GM18508 (cell line): ENCODE data around the gene JAG2.

ENCODE experiments used
- ATAC-seq: cut with Tn5 transposase; IDR thresholded peaks from one replicate; pipeline ENCODE4 v1.9.1; 2021; ENCODE audit warnings: moderate number of reproducible peaks; ENCODE audit not compliant: insufficient read depth, unreplicated experiment

Gene JAG2

GRCh38 chr14:105168496-105168978 lies at the start of gene JAG2:
JAG2 (minus strand) TSS chr14:105168776; CDS start chr14:105168420, 356 bp downstream.
- no peak for ATAC-seq

DNA sequence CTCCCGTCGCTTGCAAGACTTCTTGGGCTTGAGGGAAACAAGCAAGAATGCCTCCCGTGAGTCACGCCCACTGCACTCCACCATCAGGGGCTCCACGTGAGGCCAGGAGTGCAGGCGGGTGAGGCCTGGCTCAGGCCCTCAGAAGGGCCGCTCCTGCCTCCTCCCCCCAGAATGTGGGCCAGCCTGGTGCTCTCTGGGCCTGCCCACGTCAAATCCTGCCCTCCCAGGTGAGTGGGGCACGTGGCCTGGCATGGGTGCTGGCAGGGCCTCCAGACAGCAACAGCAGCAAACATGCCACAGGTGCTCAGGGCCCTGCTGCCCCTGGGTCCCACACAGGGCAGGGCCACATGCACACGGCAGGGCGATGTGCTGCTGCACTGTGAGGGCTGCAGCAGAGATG lies 49.2 kb upstream of the JAG2 start:
- no peak for ATAC-seq

GRCh38 chr14:105216490-105217247 lies 48.1 kb upstream of the JAG2 start:
- no peak for ATAC-seq

- no peak for ATAC-seq
These were observed 47.0 kb upstream of the JAG2 start for GRCh38 chr14:105215602-105216001.

- ATAC-seq = no peak
These were observed 45.8 kb upstream of the JAG2 start for GRCh38 chr14:105214324-105214915.

DNA sequence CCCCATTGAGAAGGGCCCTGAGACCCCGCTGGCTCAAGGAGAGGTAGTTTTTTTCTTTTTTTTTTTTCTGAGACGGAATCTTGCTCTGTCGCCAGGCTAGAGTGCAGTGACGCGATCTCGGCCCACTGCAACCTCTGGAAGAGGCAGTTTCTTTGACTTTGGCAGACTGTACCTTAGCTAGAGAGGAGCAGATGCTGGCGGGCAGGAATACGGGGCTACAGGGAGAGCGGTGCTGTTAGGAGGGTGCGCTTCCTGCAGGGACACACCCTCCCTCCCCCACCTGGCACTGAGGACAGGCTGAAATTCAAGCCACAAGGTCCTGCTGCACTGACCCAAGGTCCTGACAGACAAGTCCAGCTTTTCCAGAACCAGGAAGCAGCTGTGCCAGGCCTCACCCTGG lies 44.8 kb upstream of the JAG2 start:
- ATAC-seq = no peak

GRCh38 chr14:105212541-105213300 lies 44.1 kb upstream of the JAG2 start:
- no peak for ATAC-seq

DNA sequence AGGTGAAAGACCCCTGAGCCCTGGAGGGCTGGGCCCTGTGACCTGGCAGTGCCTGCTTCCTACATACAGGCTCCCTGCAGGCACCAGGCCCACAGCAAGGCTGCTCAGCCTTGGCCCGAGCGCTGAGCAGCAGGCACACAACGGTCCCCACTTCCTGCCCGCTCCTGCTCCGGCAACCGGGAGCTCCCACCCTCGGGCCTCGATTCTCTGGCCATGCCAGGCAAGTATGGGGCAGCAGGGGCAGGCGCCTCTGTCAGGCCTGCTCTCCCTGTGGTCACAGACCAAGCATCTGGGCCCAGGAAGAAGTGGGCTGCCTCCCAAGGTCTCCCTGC lies 43.1 kb upstream of the JAG2 start:
- ATAC-seq = no peak

- ATAC-seq = no peak
These were observed 42.6 kb upstream of the JAG2 start for GRCh38 chr14:105211086-105211757.

DNA sequence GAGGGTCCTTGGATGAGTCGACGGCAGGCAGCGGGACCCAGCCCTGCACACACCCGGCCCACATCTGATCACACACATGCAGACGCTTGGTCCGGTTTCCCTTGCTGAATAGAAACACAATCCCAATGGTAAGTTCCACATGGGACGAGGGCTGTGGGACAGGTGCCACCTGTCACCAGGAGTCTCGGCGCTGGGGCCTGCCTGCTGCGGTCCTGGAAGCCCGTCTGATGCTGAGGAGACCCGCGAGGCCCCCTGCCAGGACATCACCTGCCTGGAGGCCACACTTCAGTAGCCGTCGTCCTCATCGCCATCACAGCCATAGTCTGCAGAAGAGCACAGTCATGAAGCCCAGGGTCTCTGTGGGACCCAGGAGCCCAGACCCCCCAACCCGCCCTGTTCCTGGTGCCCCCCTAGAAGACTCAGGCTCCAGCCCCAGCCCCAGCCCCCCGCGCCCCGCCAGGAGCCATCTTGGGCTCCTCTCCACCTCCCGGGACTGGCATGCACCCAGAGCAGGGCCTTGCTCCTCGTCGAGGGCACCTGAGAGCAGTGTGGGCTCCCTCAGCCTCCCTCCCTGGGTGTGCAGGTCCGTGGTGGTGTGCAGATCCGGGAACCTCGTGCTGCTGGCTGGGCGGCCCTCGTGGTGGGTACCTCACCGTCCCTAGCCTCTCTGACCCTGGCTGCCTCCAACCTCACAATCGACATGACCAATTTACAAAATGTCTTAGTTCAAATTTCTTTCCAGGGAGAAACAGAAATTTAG lies 41.9 kb upstream of the JAG2 start:
- ATAC-seq = no peak

DNA sequence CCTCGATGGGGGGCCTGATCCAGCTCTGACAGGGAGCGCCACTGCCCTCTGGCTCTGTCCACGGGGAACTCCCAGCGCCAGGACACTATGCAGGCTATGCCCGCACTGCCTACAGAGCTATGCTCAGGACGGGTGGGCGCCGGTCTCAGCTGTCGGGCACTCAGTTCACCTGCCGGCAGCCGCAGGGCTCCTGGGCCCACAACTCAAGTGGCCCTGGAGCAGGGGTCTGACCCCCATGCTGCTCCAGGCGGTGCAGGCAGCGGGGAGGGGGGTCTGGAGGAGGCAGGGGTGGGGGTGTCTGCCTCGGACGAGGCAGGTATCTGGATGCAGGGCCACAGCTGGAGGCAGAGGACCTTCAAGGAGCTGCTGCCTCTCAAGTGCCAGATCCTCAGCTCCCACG lies 41.1 kb upstream of the JAG2 start:
- no peak for ATAC-seq

DNA sequence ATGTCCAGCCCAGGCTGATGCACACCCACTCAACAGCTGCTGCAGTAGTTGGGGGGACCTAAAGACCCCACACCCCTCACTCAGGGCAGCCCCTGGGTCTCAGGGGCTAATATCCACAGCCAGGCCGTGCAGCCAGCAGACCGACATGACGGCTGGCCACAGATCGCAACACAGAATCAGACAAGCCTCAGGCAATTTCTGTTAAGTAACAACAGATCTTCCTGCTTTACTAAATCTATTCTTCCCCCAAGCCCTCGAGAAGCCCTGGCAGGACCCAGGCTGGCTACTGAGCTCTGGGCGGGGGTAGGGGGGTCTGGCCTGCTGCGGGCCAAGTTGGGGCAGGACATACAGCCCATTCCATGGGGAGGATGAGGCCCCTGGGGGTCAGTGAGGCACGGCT lies 40.5 kb upstream of the JAG2 start:
- ATAC-seq = no peak

GRCh38 chr14:105208738-105209075 lies 40.1 kb upstream of the JAG2 start:
- no peak for ATAC-seq

GRCh38 chr14:105207996-105208737 lies 39.6 kb upstream of the JAG2 start:
- ATAC-seq = no peak

DNA sequence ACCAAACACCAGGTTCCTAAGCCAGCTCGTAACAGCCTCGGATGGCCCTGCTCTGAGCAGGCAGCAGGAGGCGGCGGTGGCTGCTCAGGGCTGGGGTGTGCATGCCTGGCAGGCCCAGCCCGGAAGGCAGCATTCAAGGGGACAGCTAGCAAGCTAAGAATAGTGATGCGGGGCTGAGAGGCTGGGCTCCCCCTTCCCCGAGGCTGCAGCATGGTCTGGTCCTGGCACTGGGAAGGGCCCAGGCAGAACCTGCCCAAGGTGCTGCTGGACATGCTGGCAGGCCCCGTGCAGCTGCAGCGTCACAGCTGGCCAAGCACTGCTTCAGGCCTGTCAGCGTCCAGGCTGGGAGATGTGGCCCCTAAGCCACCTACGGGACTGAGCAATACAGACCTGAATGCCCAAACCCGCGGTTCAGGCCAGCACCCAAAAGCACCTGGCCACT lies 38.9 kb upstream of the JAG2 start:
- no peak for ATAC-seq

- ATAC-seq = no peak
These were observed 38.3 kb upstream of the JAG2 start for GRCh38 chr14:105206873-105207272.

GRCh38 chr14:105205673-105206208 lies 37.2 kb upstream of the JAG2 start:
- ATAC-seq = no peak

- no peak for ATAC-seq
These were observed 36.5 kb upstream of the JAG2 start for GRCh38 chr14:105204931-105205672.
